ENCODE results near the gene ATP6V1G2.

The ATP6V1G2 gene

DNA sequence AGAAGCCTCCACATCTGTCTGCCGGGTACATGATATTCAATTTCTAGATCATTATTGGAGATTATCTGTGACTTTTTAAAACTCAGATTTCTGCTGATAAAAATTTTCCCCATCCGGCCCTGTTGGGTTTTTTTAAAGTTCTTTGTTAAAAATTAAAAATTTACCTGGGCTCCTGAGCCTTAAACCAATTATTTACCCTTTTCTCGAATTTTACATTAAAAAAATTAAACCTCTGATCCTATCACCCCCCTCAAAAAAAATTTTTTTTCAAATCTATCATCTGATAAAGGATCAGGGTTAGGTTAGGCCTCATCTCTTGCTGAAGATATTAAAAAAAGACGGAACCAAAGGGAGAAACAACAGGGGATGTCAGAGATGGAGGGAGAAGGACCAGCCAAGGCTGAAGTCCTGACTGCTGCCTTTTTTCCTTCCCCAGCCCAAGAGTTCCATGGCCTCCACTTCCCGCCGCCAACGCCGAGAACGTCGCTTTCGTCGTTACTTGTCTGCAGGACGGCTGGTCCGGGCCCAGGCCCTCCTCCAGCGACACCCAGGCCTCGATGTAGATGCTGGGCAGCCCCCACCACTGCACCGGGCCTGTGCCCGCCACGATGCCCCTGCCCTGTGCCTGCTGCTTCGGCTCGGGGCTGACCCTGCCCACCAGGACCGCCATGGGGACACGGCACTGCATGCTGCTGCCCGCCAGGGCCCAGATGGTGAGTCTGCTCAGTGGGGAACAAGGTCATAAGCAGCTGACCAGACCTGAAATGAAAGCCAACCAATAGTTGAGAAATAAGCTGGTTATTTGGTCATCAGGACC lies 1.5 kb upstream of the ATP6V1G2 start:
- no peak for DNase-seq

GRCh38 chr6:31546958-31547726 lies 734 bp upstream of the ATP6V1G2 start, which contains the start of gene NFKBIL1:
Gene NFKBIL1 (plus strand): TSS chr6:31547608. CDS start chr6:31547695, 87 bp downstream.
- DNase-seq, result peak; percentile 86 to 89

DNA sequence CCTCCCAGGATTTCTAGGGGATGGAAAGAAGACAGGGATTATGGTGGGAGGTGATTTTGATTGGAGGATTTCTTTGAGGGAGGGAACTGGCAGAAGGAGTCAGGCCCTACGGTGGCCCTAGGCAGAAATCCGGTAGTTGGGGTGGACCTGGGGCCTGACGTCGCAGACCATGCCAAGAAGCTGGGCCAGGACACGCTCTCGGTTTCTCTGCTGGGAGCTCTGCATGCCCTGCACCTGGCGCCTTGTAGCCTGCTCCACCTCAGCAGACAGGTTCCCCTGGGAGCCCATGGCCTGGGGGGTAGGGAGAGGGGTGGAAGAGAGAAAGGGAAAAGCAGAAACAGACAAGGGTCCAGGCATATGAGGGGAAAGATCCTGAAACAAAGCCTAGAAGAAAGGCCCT lies 1.1 kb downstream of the ATP6V1G2 start:
- DNase-seq, result no peak

GRCh38 chr6:31544676-31545075 lies 1.7 kb downstream of the ATP6V1G2 start:
- no peak for DNase-seq

GRCh38 chr6:31543639-31544038 lies 2.8 kb downstream of the ATP6V1G2 start:
- DNase-seq, result no peak

DNA sequence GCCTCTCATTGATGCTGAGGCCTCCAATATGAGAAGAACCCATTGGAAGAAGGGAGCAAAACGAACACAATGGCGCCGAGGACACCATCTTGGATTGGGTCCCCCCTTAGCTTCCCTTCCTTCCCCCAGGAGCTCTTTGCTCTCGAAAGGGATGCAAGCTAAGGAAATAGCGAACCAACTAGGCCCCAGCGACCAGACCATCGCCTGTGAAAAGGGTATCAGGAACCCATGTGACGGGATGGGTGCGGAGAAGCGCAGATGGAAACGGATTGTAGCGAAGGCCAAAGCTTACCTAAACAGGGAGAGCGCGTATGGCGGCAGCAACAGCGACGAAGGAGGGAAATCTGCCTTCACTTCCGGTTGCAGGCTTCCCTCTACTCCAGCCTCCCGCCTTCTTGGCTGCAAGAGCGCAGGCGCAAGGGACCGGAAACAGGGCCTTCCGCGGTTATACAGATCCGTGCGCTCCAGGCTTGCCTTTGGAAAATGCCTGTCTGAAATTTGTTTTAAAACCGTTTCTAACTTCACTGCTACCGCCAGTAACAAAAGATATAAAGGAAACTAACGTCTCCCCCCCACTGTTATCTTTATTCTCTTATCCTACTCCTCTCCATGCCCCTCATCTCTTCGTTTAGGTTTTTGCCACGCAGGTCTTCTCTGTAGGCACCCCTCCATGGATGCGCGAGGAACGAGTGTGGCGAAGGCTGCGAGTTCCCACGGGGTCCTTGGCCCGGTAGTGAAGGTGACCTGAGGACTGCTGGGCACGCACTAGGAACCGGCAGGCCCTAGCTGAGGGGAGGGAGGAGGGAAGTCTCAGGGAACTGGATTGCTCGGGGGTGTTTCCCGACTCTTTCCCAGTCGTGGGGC lies 4.5 kb downstream of the ATP6V1G2 start, which contains the start of gene DDX39B:
Gene DDX39B (minus strand): TSS at position 346 of the 864 bp plus-strand sequence. CDS start 1,471 bp downstream, outside the sequence.
- peak; percentile 90 to 95 for DNase-seq

DNA sequence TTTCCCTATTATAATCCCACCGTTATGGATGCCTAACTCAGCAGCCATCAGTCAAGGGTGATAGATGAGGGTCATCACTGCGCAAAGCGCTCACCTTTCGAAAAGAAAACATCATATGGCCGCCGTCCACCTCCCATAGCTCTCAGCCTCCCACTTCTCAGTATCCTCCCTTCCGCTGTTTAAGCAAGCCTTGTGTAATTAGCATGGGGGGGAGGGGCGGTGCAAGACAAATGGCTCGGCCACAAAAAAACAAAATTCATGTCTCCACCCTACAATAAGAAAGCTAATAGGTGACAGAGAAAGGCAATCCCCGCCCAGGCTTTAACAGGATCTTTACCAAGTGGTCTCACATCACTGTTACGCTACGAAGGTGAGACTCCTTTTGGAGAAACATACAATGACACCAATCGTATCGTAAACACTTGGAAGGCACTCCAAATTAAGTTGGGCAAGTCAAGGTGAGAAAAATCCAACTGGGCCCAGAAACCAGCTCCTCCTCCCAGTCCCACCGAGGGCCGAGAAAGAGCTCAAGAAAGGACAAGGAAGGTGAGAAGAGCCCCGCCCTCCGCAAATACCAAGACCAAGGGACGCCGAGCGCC lies 5.2 kb downstream of the ATP6V1G2 start:
- peak; percentile 66 to 68 for DNase-seq

GRCh38 chr6:31540640-31541039 lies 5.8 kb downstream of the ATP6V1G2 start:
- no peak for DNase-seq

DNA sequence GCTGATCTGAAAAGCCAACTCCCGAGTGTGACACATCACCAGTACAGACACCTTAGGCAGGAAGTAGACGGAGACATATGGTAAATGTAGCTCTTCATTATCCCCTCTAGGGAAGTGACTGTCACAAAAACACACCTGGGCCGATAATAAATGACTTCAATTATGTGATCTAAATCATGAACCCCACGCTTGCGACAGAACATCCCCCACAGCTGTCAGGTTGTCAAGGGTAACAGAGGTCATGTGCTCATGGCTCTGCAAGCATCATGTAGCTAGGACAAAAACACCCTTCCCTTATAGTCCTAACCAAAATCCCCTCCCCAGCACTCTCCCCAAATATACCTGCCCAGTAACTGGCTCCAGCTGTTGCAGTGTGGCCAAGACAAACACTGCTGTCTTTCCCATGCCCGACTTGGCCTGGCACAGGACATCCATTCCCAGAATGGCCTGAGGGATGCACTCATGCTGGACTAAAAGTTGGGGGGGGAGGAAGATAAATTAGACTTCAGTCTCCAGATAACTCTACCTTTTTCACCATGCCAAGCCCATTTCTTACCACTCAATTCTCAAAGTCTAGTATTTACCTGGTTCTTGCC lies 7.5 kb downstream of the ATP6V1G2 start:
- no peak for DNase-seq

GRCh38 chr6:31535538-31536324 lies 10.7 kb downstream of the ATP6V1G2 start:
- DNase-seq, result no peak

DNA sequence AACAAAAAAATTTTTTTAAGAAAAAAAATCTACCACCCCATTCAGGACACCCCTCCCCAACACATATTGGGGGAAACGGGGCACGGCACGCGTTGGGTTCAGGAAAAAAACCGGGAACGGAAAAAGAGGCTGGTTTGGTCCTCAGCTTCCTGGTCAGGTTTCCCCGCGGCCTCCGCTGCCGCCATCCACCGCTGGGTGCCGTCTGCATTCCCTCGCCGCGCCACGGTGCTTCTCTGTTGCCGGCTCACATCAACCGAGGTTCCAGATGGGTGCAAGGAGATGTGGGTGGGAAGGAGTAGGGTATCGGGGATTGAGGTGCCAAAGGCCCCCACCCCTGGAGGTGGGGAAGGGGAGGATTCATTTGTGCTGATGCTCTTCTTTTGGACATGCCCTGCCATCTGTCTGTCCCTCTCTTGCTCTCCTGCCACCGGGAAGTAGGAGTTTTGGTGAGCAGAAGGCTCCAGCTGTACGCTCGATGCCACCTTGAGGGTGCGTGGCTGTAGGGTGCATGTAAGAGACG lies 11.8 kb downstream of the ATP6V1G2 start:
- DNase-seq, result no peak

GRCh38 chr6:31534011-31534410 lies 12.4 kb downstream of the ATP6V1G2 start:
- no peak for DNase-seq

DNA sequence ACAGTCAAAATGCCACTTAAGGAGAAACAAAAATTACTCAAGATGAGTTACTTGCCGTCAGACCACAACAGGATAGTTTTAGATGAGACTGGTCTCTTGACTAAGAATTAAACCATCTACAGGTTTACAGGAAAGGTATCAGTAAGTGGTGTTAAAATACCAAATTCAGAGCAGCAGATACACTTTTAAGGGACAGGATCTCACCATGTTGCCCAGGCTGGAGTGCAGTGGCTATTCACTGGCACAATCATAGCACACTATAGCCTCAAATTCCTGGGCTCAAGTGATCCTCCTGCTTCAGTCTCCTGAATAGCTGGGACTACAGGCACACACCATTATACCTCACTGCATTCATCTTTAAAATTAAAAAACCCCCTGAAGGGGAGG lies 13.0 kb downstream of the ATP6V1G2 start:
- no peak for DNase-seq

DNA sequence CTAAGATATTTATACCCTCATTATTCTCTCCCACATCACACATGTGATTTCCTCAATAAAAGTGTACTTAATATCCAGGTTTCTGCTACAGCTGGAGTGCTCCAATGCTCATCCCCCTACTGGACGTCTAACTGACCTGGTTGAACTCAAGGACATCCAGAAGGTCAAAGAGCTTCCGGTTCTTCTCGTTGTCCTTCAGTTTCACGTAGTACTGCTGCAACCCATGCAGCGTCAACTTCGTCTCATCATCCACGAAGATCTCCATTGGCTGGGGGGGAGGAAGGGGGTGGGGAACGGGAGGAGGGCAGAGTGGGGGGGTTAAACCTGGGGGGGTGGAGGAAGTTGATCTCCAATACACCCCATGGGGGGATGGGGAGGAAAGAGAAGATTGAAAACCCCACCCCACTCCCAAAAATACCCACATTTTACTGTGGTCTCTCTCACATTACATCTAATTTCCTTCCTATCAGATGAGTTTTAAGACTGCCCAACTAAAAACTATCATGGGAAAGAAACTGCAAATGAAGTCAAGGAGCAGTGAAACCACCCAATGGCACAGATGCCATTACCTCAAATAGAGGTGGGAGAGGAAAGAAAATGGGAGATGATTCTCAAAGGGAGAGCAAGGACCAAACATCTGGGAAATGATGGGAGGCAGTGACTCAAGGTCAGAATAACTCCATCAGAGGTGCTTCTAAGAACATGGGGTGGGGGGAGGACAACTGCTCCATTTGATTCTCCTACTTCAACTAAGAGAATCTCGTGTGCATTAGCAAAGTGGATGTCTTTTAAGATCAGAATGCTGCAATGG lies 13.6 kb downstream of the ATP6V1G2 start:
- no peak for DNase-seq

DNA sequence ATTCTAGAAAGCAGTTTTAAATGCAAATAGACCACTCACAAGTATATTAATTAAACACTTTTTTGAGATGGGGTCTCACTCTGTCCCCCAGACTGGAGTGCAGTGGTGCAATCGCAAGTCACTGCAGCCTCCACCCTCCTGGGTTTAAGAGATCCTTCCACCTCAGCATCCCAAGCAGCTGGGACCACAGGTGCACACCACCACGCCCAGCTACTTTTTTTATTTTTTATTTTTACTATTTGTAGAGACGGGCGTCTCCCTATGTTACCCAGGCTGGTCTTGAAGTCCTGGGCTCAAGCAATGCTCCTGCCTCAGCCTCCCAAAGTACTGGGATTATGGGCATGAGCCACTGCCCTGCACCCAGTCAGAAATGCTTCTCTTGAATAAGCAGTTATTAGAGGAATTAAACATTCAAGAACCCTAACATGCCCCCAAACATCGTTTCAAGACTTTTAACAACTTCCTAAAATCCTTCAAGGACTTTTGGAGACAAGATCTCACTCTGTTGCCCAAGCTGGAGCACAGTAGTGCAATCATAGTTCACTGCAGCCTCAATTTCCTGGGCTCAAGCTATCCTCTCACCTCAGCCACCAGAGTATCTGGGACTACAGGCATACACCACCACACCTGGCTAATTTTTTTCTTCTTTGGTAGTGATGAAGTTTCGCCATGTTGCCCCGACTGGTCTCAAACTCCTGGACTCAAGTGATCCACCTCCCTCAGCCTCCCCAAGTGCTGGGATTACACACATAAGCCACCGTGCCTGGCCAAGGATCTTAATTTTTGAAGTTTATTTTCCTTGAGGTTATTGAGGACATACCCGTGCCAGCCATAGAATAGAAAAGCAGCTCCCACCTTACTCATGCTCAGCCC lies 14.4 kb downstream of the ATP6V1G2 start:
- no peak for DNase-seq

GRCh38 chr6:31531162-31531561 lies 15.2 kb downstream of the ATP6V1G2 start:
- no peak for DNase-seq

DNA sequence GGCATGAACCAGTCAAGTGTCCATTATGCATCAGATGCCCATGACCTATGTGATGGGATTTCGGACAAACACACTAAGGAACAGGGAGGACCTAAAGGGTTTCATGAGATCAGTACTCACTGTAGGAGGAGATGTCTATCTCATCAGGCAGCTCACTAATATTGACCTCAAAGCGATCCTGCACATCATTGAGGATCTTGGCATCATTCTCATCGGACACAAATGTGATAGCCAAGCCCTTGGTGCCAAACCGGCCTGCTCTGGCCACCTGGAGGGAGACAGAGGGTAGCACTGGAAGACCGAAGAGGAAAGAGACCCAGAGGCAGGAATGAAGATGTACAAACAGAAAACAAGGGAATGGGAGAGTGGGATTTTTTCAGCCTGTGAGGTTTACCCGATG lies 15.7 kb downstream of the ATP6V1G2 start:
- DNase-seq, result no peak

GRCh38 chr6:31529329-31530150 lies 16.9 kb downstream of the ATP6V1G2 start:
- DNase-seq, result no peak
